Stimulated activated CD4-positive, alpha-beta T cell treated with anti-CD3 and anti-CD28 coated beads, Interleukin-12 subunit alpha, Interleukin-12 subunit beta, amount 100 ng/mL, for 4 hours (primary cell): ENCODE results near the gene HSPB1.
"Not testable (repeated sequence)": the region's sequence is repeated elsewhere in the genome, so short reads cannot be mapped to it uniquely, and the experiment has no call there.

Experiments
- DNase-seq: peaks from one replicate; pipeline ENCODE4 v3.0.0-alpha.2; 2020

HSPB1 gene

DNA sequence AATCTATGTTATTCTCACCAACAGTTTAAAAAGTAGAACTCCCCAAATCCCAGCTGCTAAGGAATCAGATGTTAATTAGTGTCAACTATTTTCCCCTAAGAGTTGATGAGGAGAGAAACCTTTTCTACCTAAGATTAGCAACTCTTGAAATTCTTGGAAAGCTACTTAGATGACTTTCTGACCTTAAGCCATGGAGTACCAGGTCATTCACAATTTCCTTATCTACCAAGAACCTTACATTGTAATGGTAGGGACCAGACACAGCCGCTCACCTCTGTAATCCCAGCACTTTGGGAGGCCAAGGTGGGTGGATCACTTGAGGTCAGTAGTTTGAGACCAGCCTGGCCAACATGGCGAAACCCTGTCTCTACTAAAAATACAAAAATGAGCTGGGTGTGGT is 32.9 kb downstream of the HSPB1 start:
- DNase-seq, result not testable (repeated sequence)

DNA sequence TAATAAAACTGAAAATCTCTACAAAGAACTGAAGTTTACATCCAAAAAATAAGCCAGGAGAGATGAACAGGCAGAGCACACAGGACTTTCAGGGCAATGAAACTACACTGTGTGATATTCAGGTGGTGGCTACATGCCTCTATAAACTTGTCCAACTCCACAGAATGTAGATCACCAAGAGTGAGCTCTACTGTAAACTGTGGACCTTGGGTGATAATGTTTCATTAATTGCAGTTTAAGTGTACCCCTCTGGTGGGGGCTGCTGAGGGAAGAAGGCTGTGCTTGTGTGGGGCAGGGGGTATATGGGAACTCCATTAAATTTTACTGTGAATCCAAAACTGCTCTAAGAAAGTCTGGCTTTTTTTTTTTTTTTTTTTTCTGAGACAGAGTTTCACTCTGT is 33.6 kb downstream of the HSPB1 start:
- no peak for DNase-seq

DNA sequence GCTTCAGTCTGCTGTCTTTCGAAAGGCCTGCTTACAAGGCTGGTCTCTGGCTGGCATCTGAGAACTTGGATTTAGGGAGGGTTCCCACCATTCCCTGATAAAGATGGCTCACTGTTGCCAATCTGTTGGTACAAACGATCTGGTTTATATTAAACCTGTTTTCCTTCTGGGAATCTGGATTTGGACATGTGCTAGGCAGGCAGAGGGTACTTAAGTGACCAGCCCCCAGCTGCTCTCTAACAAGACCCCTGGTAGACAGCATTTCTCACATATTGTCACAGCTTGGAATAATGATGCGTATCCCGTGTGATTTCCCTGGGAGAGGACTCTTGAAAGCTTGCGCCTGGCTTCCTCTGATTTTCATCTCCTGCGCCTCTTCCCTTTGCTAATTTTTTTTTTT is 34.7 kb downstream of the HSPB1 start:
- no peak for DNase-seq

DNA sequence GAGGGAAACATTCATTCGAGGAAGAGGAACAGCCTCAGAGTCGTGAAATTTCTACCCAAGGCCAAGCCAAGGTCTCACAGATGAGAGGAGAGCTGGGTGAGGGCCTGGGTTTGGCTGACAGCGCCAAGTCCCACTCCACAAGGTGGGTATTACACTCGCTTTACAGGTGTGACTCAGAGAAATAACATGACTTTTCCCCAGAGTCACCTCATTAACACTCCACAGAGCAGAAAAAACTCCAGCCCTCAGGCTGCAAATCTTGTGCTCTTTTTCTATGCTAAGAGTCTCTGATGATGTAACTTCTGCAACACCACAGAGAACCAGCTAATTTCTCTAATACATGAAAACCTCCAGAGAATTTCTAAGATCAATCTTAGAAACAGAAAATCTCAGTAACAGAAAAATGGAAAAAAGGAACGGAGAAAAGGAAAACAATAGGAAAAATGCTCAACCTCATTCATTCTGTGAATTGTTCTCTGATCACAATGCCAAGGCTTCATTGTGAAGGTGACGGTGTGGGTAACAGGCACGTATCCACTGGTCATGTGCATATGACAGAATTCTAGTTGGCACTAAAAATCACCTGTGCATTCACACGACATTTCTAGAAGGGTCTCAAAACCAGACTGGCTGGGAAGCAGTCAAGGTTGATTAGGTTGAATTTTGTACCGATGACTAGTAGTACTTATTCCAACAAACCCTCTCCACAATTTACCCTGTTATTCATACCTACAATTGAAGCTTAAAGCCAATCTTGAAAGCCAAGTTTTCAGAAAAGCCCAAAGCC is 36.0 kb downstream of the HSPB1 start:
- no peak for DNase-seq

DNA sequence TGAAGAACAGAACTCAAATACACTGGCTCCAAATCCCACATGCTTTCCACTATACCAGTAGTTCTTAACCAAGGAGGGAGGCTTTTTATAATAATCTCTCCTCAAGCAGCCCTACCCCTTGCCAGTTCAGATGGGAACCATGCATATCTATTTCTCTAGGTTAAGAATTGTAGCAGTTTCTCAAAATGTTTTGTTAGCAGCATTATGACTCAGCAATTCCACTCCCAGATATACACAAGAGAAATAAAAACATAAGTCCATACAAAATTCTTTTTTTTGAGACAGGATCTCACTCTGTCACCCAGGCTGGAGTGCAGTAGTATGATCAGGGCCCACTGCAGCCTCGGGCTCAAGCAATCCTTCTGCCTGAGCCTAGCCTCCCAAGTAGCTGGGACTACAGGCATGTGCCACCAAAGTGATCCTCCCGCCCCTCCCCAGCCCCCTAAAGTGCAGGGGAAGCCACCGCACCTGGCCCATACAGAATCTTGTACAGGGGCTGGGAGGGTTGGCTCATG is 38.2 kb downstream of the HSPB1 start:
- DNase-seq, result no peak

DNA sequence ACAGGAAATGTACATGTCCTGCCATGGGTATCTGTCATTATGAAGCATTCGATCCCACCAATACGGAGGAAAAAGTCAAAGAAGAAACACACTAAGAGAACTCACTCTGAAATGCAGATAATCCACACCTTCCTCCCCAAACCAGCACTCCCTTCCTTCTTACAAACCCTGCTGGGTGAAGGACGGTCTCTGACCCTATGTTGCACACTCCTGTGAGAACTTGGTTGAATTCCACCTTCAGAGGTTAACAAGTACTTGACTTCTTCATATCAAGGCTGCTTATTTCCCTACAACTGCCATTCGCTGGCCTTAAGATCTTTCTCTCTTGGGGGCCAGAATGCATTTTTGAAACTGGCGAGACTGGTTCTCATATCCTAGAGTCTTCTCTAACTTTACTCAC is 39.7 kb downstream of the HSPB1 start:
- DNase-seq, result no peak

DNA sequence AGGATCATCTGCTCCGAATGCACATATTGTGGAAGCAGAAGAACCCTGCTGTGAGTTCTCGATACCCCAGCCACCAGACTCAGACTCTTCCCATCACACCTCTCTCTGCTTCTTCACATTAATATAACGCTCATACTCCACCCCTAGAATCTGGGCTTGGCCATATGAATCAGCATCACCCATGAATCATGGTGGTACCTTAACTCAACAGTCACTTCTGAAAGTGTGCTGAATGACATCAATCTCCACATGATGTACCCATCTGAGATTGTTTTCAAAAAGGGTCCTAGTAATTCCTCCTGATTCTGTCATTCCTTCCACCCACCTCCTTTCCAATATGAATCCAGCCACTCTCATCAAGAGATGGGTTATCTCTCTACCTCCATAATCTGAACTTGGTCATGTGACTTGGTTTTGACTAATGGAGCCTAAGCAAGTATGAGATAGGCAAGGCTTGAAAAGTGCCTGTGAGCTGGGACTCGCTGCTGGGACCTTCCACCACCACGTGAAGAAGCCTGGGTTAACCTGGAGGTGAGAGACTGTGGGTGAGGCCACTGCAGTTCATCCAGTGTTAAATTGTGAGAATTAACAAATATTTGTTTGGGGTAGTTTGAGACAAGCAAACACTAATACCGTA is 40.9 kb downstream of the HSPB1 start:
- DNase-seq, result no peak

DNA sequence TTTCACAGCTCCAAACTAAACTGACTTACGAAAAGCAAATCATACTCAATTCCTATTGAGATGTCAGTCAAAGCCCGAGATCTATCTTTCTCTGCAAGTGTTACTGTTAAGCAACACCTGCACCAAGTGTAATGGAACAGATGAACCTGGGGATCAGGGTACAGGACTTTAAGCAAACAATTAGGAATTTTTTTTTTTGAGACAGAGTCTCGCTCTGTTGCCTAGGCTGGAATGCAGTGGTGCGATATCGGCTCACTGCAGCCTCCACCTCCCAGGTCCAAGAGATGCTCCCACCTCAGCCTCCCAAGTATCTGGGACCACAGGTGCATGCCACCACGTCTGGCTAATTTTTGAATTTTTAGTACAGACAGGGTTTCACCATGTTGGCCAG is 41.5 kb downstream of the HSPB1 start:
- DNase-seq, result no peak

DNA sequence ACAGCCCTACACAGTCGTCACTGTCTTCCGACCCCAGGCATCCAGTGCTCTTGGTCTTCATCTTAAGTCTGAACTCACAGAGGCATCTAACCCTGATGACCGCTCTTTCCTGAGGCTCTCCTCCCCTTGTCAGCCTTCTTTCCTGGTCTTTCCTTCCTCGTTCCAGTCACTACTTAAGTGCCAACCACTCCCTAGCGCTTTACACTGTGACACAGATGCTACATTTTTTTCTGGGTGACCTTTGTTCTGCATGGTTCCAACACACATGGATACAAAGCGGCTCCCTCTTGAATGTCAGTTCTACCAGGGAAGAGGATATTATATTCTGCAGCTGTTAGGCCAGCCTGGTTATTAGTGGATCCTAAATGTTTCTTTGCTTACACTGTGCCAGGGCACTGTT is 43.6 kb downstream of the HSPB1 start:
- no peak for DNase-seq

DNA sequence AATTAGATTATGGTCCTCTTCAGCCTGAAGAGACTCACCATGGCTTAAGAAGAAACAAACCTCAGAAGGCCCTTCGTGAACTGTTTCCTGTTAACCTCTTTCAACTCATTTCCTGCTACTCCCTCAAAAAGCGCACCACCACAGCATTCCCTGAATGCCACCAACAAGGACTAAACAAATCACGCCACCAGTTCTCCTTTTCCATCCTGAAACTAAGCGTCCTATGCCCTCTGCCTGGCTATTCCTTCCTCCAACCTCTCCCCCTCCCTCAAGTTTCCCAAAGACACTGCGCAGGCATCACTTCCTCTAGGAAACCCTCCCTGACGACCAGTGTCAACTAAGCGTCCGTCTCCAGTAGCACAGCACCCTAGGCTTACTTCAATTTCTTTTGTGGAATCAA is 44.3 kb downstream of the HSPB1 start:
- DNase-seq, result no peak

DNA sequence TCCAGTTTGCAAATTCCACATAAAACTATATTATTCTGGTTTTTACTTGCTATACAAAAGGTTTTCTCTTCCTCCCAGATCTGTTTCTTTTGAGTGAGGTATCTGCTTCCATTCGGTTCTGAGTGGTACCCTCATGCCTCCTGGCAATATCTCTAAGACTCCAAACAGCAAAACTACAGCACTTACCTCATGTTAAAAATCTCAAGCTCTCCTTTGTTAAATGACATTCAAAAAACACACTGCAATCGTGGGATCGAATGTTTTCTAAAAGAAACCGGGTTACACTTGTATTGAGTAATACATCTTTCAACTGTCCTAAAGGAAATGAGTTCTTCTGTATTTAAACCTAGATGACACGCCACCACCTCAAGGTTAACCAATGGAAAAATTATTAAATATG is 45.2 kb downstream of the HSPB1 start:
- no peak for DNase-seq

DNA sequence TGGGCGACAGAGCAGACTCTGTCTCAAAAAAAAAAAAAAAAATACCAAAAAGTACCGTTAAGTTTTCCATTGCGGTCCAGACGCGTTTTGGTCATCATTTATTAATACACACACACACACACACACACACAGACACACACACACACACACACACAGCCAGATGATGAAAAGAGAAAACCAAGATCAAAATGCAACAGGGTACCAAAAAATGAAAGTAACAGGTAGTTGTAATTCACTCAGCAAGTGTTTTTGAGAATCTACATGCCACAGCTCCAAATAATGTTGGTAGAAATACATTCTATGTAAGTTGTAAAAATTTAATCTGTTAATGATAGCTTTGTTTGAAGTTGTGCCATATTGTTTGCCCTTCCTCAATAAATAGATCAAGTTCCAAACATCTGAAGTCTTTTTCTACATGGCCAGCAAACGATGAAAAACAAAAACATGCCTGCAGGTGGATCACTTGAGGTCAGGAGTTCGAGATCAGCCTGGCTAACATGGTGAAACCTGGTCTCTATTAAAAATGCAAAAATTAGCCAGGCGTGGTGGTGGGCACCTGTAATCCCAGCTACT is 46.9 kb downstream of the HSPB1 start:
- no peak for DNase-seq

DNA sequence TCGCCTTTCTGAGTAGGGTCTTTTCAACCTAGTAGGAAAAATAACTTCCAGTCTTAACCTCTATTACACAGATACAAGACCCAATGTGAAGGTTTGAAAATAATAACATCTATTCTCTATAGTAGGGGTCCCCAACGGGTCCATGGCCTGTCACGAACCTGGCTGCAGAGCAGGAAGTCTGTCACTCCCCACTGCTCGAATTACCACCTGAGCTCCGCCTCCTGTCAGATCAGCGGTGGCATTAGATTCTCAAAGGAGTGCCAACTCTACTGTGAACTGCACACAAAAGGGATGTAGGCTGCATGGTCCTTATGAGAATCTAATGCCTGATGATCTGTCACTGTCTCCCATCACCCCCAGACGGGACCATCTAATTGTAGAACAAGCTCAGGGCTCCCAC is 48.9 kb downstream of the HSPB1 start:
- no peak for DNase-seq

DNA sequence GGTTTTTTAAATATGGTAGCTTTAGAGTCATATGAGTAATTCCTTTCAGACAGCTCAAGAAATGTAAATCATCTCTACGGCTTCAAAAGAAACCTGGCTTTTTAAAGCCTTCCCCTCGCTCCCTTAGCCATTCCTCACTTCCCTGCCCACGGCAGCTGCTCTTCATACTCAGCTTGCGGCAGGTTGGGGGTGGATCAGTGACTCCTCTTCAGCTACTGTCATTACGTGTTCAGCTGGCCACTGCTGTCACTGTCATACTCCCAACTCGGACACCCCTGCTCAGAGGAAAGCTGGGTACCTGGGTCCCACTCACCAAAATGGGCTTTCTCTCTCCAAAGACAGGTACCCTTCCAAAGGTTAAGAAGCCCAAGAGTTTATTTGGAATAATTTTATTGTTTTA is 49.7 kb downstream of the HSPB1 start:
- DNase-seq, result no peak

DNA sequence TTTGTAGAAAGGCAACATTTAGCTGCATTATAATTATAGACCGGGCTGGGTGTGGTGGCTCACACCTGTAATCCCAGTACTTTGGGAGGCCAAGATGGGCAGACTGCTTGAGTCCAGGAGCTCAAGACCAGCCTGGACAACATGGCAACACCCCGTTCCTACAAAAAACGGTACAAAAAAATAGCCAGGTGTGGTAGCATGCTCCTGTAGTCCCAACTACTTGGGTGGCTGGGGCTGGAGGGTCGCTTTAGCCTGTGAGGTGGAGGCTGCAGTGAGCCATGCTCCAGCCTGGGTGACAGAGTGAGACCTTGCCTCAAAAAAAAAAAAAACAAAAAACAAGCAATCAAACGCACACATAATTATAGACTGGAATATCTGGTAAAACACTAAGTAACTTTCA is 51.3 kb downstream of the HSPB1 start:
- DNase-seq, result no peak
